Type B pancreatic cell (in vitro differentiated cells): ENCODE data around the gene IQCF5. TPM values are rescaled to one million over a fixed set of nuclear protein-coding genes. Genes with fewer than 3 reads are reported as not detected.
A peak's percentile ranks its signal among the peaks of the same experiment; 100 is the strongest.
"Not testable (repeated sequence)": the region's sequence is repeated elsewhere in the genome, so short reads cannot be mapped to it uniquely, and the experiment has no call there.

Source experiments
- DNase-seq: peaks from one replicate; pipeline ENCODE4 v3.0.0; 2021; ENCODE audit warnings: mixed read lengths; ENCODE audit not compliant: unreplicated experiment; ENCODE audit errors: extremely low spot score
- H3K27ac Mint-ChIP-seq: 2 replicates; pipeline ENCODE4 v1.8.0; 2021; ENCODE audit warnings: mild to moderate bottlenecking, mixed read lengths
- H3K27me3 Mint-ChIP-seq: 2 replicates; pipeline ENCODE4 v1.8.0; 2021; ENCODE audit warnings: mixed read lengths
- H3K36me3 Mint-ChIP-seq: 2 replicates; pipeline ENCODE4 v1.8.0; 2021; ENCODE audit warnings: mixed read lengths
- H3K4me1 Mint-ChIP-seq: one replicate; pipeline ENCODE4 v1.8.0; 2021; ENCODE audit warnings: mixed read lengths; ENCODE audit not compliant: unreplicated experiment
- H3K4me3 Mint-ChIP-seq: 2 replicates; pipeline ENCODE4 v1.8.0; 2021; ENCODE audit warnings: mild to moderate bottlenecking, mixed read lengths
- H3K9me3 Mint-ChIP-seq: 2 replicates; pipeline ENCODE4 v1.8.0; 2021; ENCODE audit warnings: mixed read lengths
- CTCF ChIP-seq: fragments of 200-600 bp; sonication (generic); conservative IDR thresholded peaks from 2 replicates; pipeline ENCODE4 v1.5.0; 2021; ENCODE audit warnings: antibody characterized with exemption, mild to moderate bottlenecking
- long read RNA-seq: library from polyadenylated mRNA; unstranded; transcript quantifications from one replicate; pipeline ENCODE4 v2.0.0, GENCODE V29; 2020
- total RNA-seq: library from RNA; stranded (reverse); gene quantifications from 2 replicates; pipeline ENCODE4 v1.2.1, GENCODE V29; 2021; ENCODE audit warnings: low replicate concordance

IQCF5 gene
- total RNA-seq: not detected in 2 replicates
- long read RNA-seq: 0 reads

- TF ChIP-seq CTCF: no peak
- H3K4me3 Mint-ChIP-seq: no peak within 1 kb of the TSS
- H3K27me3 Mint-ChIP-seq: peaks cover 19% of the 10 kb centered on the region
- no peak within 1 kb of the TSS for H3K27ac Mint-ChIP-seq
- no peaks in the 10 kb centered on the region for H3K9me3 Mint-ChIP-seq
- no peaks in the 10 kb centered on the region for H3K36me3 Mint-ChIP-seq
- DNase-seq: no peak
- no peaks in the 10 kb centered on the region for H3K4me1 Mint-ChIP-seq
These were observed at the start of gene IQCF5 for GRCh38 chr3:51875501-51875900. IQCF5 (minus strand) TSS chr3:51875601; CDS start chr3:51875531, 70 bp downstream.

- Mint-ChIP-seq H3K9me3 (no peaks in the 10 kb centered on the region), H3K4me3 (no peak overlapping the region), H3K27me3 (peaks cover 3% of the 10 kb centered on the region), H3K36me3 (no peaks in the 10 kb centered on the region), H3K27ac (no peak overlapping the region), H3K4me1 (no peaks in the 10 kb centered on the region)
- TF ChIP-seq CTCF: no peak
- peak; percentile 54 for DNase-seq
These were observed 45.7 kb upstream of the IQCF5 start for GRCh38 chr3:51921081-51921578.

- no peak overlapping the region for H3K27ac Mint-ChIP-seq
- DNase-seq: no peak
These were observed 41.0 kb upstream of the IQCF5 start for GRCh38 chr3:51916418-51916817.

GRCh38 chr3:51908026-51908425 lies 32.6 kb upstream of the IQCF5 start:
- H3K4me1 Mint-ChIP-seq: no peaks in the 10 kb centered on the region

More at GRCh38 chr3:51916418-51916817, 41.0 kb upstream of the IQCF5 start:
- H3K27me3 Mint-ChIP-seq: peaks cover 3% of the 10 kb centered on the region
- no peaks in the 10 kb centered on the region for H3K9me3 Mint-ChIP-seq
- no peaks in the 10 kb centered on the region for H3K4me1 Mint-ChIP-seq
- H3K4me3 Mint-ChIP-seq: no peak overlapping the region
- H3K36me3 Mint-ChIP-seq: no peaks in the 10 kb centered on the region
- no peak for TF ChIP-seq CTCF

GRCh38 chr3:51904034-51904823 lies 28.8 kb upstream of the IQCF5 start:
- Mint-ChIP-seq H3K4me1 (no peaks in the 10 kb centered on the region), H3K9me3 (peaks cover 12% of the 10 kb centered on the region), H3K27ac (no peak overlapping the region), H3K4me3 (no peak overlapping the region), H3K27me3 (peaks cover 16% of the 10 kb centered on the region), H3K36me3 (no peaks in the 10 kb centered on the region)
- TF ChIP-seq CTCF: no peak
- DNase-seq: no peak

More at GRCh38 chr3:51908026-51908425, 32.6 kb upstream of the IQCF5 start:
- H3K4me3 Mint-ChIP-seq: no peak overlapping the region
- no peak overlapping the region for H3K27ac Mint-ChIP-seq
- no peak for DNase-seq
- no peak for TF ChIP-seq CTCF
- H3K9me3 Mint-ChIP-seq: peaks cover 12% of the 10 kb centered on the region
- H3K36me3 Mint-ChIP-seq: no peaks in the 10 kb centered on the region
- H3K27me3 Mint-ChIP-seq: no peaks in the 10 kb centered on the region

GRCh38 chr3:51902361-51902760 lies 27.0 kb upstream of the IQCF5 start:
- H3K4me1 Mint-ChIP-seq, H3K4me3 Mint-ChIP-seq, H3K36me3 Mint-ChIP-seq, H3K9me3 Mint-ChIP-seq, H3K27ac Mint-ChIP-seq, DNase-seq: not testable (repeated sequence)
- peaks cover 32% of the 10 kb centered on the region for H3K27me3 Mint-ChIP-seq

- H3K9me3 Mint-ChIP-seq, H3K27ac Mint-ChIP-seq, H3K4me1 Mint-ChIP-seq, H3K36me3 Mint-ChIP-seq, DNase-seq, H3K4me3 Mint-ChIP-seq: not testable (repeated sequence)
- H3K27me3 Mint-ChIP-seq: peaks cover 47% of the 10 kb centered on the region
These were observed 24.6 kb upstream of the IQCF5 start for GRCh38 chr3:51900043-51900442.
